CD14-positive monocyte (primary cell): ENCODE results near the gene NOP16. TPM values are rescaled to one million over a fixed set of nuclear protein-coding genes. Genes with fewer than 3 reads are reported as not detected.

ENCODE experiments used
- DNase-seq, 3 donors: peaks; one replicate each; pipeline ENCODE4 v3.0.0-alpha.2; 2011 to 2022
- H2AFZ ChIP-seq: 2 replicates; pipeline ENCODE4 v1.6.0; 2012; ENCODE audit warnings: mild to moderate bottlenecking, low read depth, low read length, inconsistent platforms; ENCODE audit not compliant: insufficient read depth, poor library complexity, severe bottlenecking
- H3K27ac ChIP-seq, 2 donors: 1 replicate in 1 of 2; 2 replicates in 1 of 2; pipeline ENCODE4 v1.5.1; 2012 to 2013; ENCODE audit warnings: low read length in 2 of 2, control low read depth in 1 of 2, inconsistent platforms in 1 of 2, low read depth in 1 of 2, mild to moderate bottlenecking in 1 of 2
- H3K27me3 ChIP-seq, 2 donors: one replicate each; pipeline versions ENCODE4 v1.6.0 to v1.6.1; 2011 to 2013; ENCODE audit warnings: low read length in 2 of 2; ENCODE audit not compliant: control insufficient read depth in 2 of 2, insufficient read depth in 2 of 2
- H3K36me3 ChIP-seq, 2 donors: replicated peaks in 1 of 2; 1 replicate in 1 of 2; 2 replicates in 1 of 2; pipeline versions ENCODE4 v1.5.1 to v1.6.1; 2012 to 2013; ENCODE audit warnings: low read length in 2 of 2, control low read depth in 1 of 2, inconsistent platforms in 1 of 2, mild to moderate bottlenecking in 1 of 2; ENCODE audit not compliant: insufficient read depth in 2 of 2, control insufficient read depth in 1 of 2
- H3K4me1 ChIP-seq, 2 donors: 1 replicate in 1 of 2; 2 replicates in 1 of 2; pipeline versions ENCODE4 v1.5.1 to v1.6.1; 2012 to 2013; ENCODE audit warnings: low read length in 2 of 2, control low read depth in 1 of 2, inconsistent platforms in 1 of 2, mild to moderate bottlenecking in 1 of 2, moderate library complexity in 1 of 2; ENCODE audit not compliant: insufficient read depth in 2 of 2, control insufficient read depth in 1 of 2
- H3K4me2 ChIP-seq: replicated peaks from 2 replicates; pipeline ENCODE3; 2012; ENCODE audit warnings: low read length, moderate library complexity, mild to moderate bottlenecking; ENCODE audit not compliant: poor library complexity, severe bottlenecking; ENCODE audit errors: extremely low read depth
- H3K4me3 ChIP-seq, 3 experiments: fragments of 200-600 bp in 1 of 3; sonication (generic) in 1 of 3; replicated peaks in 1 of 3; 1 replicate in 2 of 3; 2 replicates in 1 of 3; pipeline ENCODE4 v1.5.1; 2011 to 2013; ENCODE audit warnings: low read length in 3 of 3, mild to moderate bottlenecking in 3 of 3, control low read depth in 2 of 3, low read depth in 2 of 3, inconsistent platforms in 1 of 3, moderate library complexity in 1 of 3
- H3K79me2 ChIP-seq: 2 replicates; pipeline ENCODE4 v1.6.0; 2012; ENCODE audit warnings: mild to moderate bottlenecking, control low read depth, inconsistent platforms, low read length, moderate library complexity; ENCODE audit not compliant: insufficient read depth
- H3K9ac ChIP-seq: 2 replicates; pipeline ENCODE4 v1.6.0; 2017; ENCODE audit warnings: low read length, mild to moderate bottlenecking; ENCODE audit not compliant: insufficient read depth, poor library complexity, severe bottlenecking
- H3K9me3 ChIP-seq, 2 donors: replicated peaks in 1 of 2; 1 replicate in 1 of 2; 2 replicates in 1 of 2; pipeline versions ENCODE4 v1.5.1 to v1.6.1; 2012 to 2013; ENCODE audit warnings: low read length in 2 of 2, control low read depth in 1 of 2; ENCODE audit not compliant: control insufficient read depth in 1 of 2, insufficient read depth in 1 of 2
- H4K20me1 ChIP-seq: 2 replicates; pipeline ENCODE4 v1.6.0; 2012; ENCODE audit warnings: mild to moderate bottlenecking, low read length, control low read depth, moderate library complexity; ENCODE audit not compliant: insufficient read depth
- H3K27ac Mint-ChIP-seq, 7 donors: one replicate each; pipeline ENCODE4 v1.8.0; 2020; ENCODE audit warnings: mild to moderate bottlenecking in 7 of 7, mixed read lengths in 7 of 7, moderate library complexity in 6 of 7, inconsistent platforms in 2 of 7
- H3K27me3 Mint-ChIP-seq, 3 donors: one replicate each; pipeline ENCODE4 v1.8.0; 2021 to 2022; ENCODE audit warnings: low read depth in 3 of 3, mild to moderate bottlenecking in 3 of 3, mixed read lengths in 3 of 3, moderate library complexity in 3 of 3, inconsistent platforms in 1 of 3
- H3K36me3 Mint-ChIP-seq, 2 donors: one replicate each; pipeline ENCODE4 v1.8.0; 2020; ENCODE audit warnings: mixed read lengths in 2 of 2, inconsistent platforms in 1 of 2, mild to moderate bottlenecking in 1 of 2
- H3K4me1 Mint-ChIP-seq: one replicate; pipeline ENCODE4 v1.8.0; 2020; ENCODE audit warnings: mild to moderate bottlenecking, mixed read lengths
- H3K4me3 Mint-ChIP-seq, 2 donors: one replicate each; pipeline ENCODE4 v1.8.0; 2020; ENCODE audit warnings: mild to moderate bottlenecking in 2 of 2, mixed read lengths in 2 of 2, moderate library complexity in 1 of 2
- H3K9me3 Mint-ChIP-seq, 7 donors: one replicate each; pipeline ENCODE4 v1.8.0; 2020 to 2022; ENCODE audit warnings: mixed read lengths in 7 of 7, mild to moderate bottlenecking in 6 of 7, moderate library complexity in 6 of 7, inconsistent platforms in 2 of 7
- WGBS: methylation state at CpG from one replicate; pipeline ENCODE4 v1.1.5; 2013; ENCODE audit warnings: missing lambda C conversion rate; ENCODE audit not compliant: insufficient coverage; 5-methylcytosine and 5-hydroxymethylcytosine counted together
- intact Hi-C, 2 donors: fragments of 100-400 bp; cut with micrococcal nuclease; formaldehyde crosslinking; loops; one replicate each; pipeline versions ENCODE4 v1.15.0 to v1.15.1; 2023
- polyA plus RNA-seq, 3 donors: library from polyadenylated mRNA; depleted of rRNA in 1 of 3; unstranded in 2 of 3; stranded (reverse) in 1 of 3; fragments of 300-500 nt in 2 of 3; fragments of >200 nt in 1 of 3; fragmentation: Illumina TruSeq in 2 of 3; gene quantifications; 1 replicate in 2 of 3; 2 replicates in 1 of 3; pipeline ENCODE4 v1.2.3, GENCODE V29; 2012 to 2021
- TF ChIP-seq, protein P1 (sequence below): fragments of 200-600 bp; IDR thresholded peaks from one replicate; pipeline ENCODE4 v1.8.0; 2022; ENCODE audit warnings: antibody characterized with exemption, mild to moderate bottlenecking

The NOP16 gene
- polyA plus RNA-seq, 3 donors, result 17.2 to 23.4 (median 17.6) TPM

GRCh38 chr5:176382721-176383120 is 5.7 kb downstream of the NOP16 start:
- Histone ChIP-seq H4K20me1 (peaks cover 11% of the 10 kb centered on the region), H3K4me3 (no peak overlapping the region), H3K9ac (no peak overlapping the region), H2AFZ (no peak overlapping the region), H3K4me1 (peaks cover 6 to 12% of the 10 kb centered on the region in 2 donors), H3K79me2 (peaks cover 20% of the 10 kb centered on the region), H3K36me3 (peaks cover 39 to 62% of the 10 kb centered on the region in 2 donors), H3K4me2 (no peak overlapping the region), H3K9me3 (no peaks in the 10 kb centered on the region), H3K27ac (no peak overlapping the region), H3K27me3 (no peaks in the 10 kb centered on the region)
- H3K9me3 Mint-ChIP-seq, result no peaks in the 10 kb centered on the region
- H3K36me3 Mint-ChIP-seq, result peaks cover 47 to 55% of the 10 kb centered on the region in 2 donors
- peaks cover 19% of the 10 kb centered on the region for H3K4me1 Mint-ChIP-seq
- H3K4me3 Mint-ChIP-seq, result no peak overlapping the region
- TF ChIP-seq, protein P1, sequence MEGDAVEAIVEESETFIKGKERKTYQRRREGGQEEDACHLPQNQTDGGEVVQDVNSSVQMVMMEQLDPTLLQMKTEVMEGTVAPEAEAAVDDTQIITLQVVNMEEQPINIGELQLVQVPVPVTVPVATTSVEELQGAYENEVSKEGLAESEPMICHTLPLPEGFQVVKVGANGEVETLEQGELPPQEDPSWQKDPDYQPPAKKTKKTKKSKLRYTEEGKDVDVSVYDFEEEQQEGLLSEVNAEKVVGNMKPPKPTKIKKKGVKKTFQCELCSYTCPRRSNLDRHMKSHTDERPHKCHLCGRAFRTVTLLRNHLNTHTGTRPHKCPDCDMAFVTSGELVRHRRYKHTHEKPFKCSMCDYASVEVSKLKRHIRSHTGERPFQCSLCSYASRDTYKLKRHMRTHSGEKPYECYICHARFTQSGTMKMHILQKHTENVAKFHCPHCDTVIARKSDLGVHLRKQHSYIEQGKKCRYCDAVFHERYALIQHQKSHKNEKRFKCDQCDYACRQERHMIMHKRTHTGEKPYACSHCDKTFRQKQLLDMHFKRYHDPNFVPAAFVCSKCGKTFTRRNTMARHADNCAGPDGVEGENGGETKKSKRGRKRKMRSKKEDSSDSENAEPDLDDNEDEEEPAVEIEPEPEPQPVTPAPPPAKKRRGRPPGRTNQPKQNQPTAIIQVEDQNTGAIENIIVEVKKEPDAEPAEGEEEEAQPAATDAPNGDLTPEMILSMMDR, result no peak
- peaks cover 0 to 2% (median 0%) of the 10 kb centered on the region in 3 donors for H3K27me3 Mint-ChIP-seq
- no peak for DNase-seq
- no CpG with 5 or more reads among the region's 3 CpGs for WGBS
- peak overlapping the region in 1 of 7 donors; percentile 48 for H3K27ac Mint-ChIP-seq
- intact Hi-C loops, result loop anchor here in 1 of 2 donors (10.0 kb wide), 1 partner anchor 152 kb away; the partner anchor contains the start of gene RNF44

GRCh38 chr5:176381979-176382378 is 6.4 kb downstream of the NOP16 start:
- WGBS, result 100% methylated on average over 2 of the region's 3 CpGs
- no peak overlapping the region for H3K27ac ChIP-seq
- DNase-seq, result no peak
- peaks cover 0 to 2% (median 0%) of the 10 kb centered on the region in 3 donors for H3K27me3 Mint-ChIP-seq
- H3K4me3 Mint-ChIP-seq, result no peak overlapping the region
- no peaks in the 10 kb centered on the region for H3K9me3 ChIP-seq
- no peak overlapping the region for H3K4me3 ChIP-seq
- H3K27ac Mint-ChIP-seq, result no peak overlapping the region
- H3K9ac ChIP-seq, result no peak overlapping the region
- H3K4me1 Mint-ChIP-seq, result peaks cover 12% of the 10 kb centered on the region
- intact Hi-C loops, result loop anchor here in 1 of 2 donors (10.0 kb wide), 1 partner anchor 153 kb away; the partner anchor contains the start of gene RNF44
- no peaks in the 10 kb centered on the region for H3K9me3 Mint-ChIP-seq
- H2AFZ ChIP-seq, result no peak overlapping the region
- peaks cover 39 to 62% of the 10 kb centered on the region in 2 donors for H3K36me3 ChIP-seq
- H3K4me2 ChIP-seq, result no peak overlapping the region
- peaks cover 13% of the 10 kb centered on the region for H3K79me2 ChIP-seq
- H3K27me3 ChIP-seq, result no peaks in the 10 kb centered on the region
- H3K4me1 ChIP-seq, result peaks cover 0 to 4% of the 10 kb centered on the region in 2 donors
- peaks cover 47 to 54% of the 10 kb centered on the region in 2 donors for H3K36me3 Mint-ChIP-seq
- H4K20me1 ChIP-seq, result peaks cover 9% of the 10 kb centered on the region
- TF ChIP-seq, protein P1, result no peak
